Gastroesophageal sphincter (tissue), 4 donors: ENCODE data around the gene OCSTAMP. TPM values are rescaled to one million over a fixed set of nuclear protein-coding genes. Genes with fewer than 3 reads are reported as not detected.

Experiments used
- ATAC-seq: fragments of 150-250 bp; one replicate; pipeline ENCODE4 v1.9.1; 2016; ENCODE audit warnings: mild to moderate bottlenecking, moderate library complexity
- H3K27ac ChIP-seq, 4 donors: fragments of 200-600 bp; sonication (generic) in 3 of 4; 1 replicate in 3 of 4; 2 replicates in 1 of 4; pipeline ENCODE4 v1.5.1; 2016 to 2019
- H3K27me3 ChIP-seq: fragments of 200-600 bp; sonication (generic); one replicate; pipeline ENCODE4 v1.5.1; 2019
- H3K36me3 ChIP-seq, 2 donors: fragments of 200-600 bp; sonication (generic); one replicate each; pipeline ENCODE4 v1.5.1; 2019; ENCODE audit warnings: control low read depth in 1 of 2
- H3K4me1 ChIP-seq, 3 donors: fragments of 200-600 bp; sonication (generic); 1 replicate in 2 of 3; 2 replicates in 1 of 3; pipeline ENCODE4 v1.5.1; 2016 to 2019; ENCODE audit warnings: control low read depth in 2 of 3
- H3K4me3 ChIP-seq, 2 donors: fragments of 200-600 bp; sonication (generic); one replicate each; pipeline ENCODE4 v1.5.1; 2019; ENCODE audit warnings: mild to moderate bottlenecking in 1 of 2, moderate library complexity in 1 of 2
- H3K9me3 ChIP-seq, 3 donors: fragments of 200-600 bp; sonication (generic); one replicate each; pipeline ENCODE4 v1.5.1; 2017 to 2019; ENCODE audit warnings: control low read depth in 2 of 3
- CTCF ChIP-seq, 4 experiments: fragments of 200-600 bp in 2 of 4; fragments of 450-650 bp in 2 of 4; sonication (generic) in 1 of 4; IDR thresholded peaks; one replicate each; pipeline ENCODE4 v1.5.1; 2017 to 2019; ENCODE audit warnings: antibody characterized with exemption in 4 of 4, mild to moderate bottlenecking in 2 of 4, moderate library complexity in 2 of 4
- EP300 ChIP-seq: sonication (generic); formaldehyde crosslinking; IDR thresholded peaks from one replicate; pipeline ENCODE4 v1.6.1; 2017; ENCODE audit warnings: antibody characterized with exemption, mild to moderate bottlenecking
- POLR2A ChIP-seq, 2 donors: fragments of 450-650 bp; IDR thresholded peaks; one replicate each; pipeline ENCODE4 v1.6.1; 2017; ENCODE audit warnings: antibody characterized with exemption in 2 of 2, mild to moderate bottlenecking in 2 of 2, moderate library complexity in 1 of 2
- POLR2AphosphoS5 ChIP-seq: sonication (generic); formaldehyde crosslinking; IDR thresholded peaks from one replicate; pipeline ENCODE4 v1.6.1; 2017; ENCODE audit warnings: antibody characterized with exemption
- WGBS, 2 donors: methylation state at CpG; one replicate each; pipeline ENCODE4 v1.1.5; 2018; ENCODE audit warnings: low coverage in 1 of 2; 5-methylcytosine and 5-hydroxymethylcytosine counted together
- total RNA-seq, 4 donors: library from RNA; depleted of rRNA; stranded (reverse); fragments of >200 nt; gene quantifications; one replicate each; pipeline ENCODE4 v1.1.0, GENCODE V29; 2016

OCSTAMP gene
- total RNA-seq, 4 donors from 2014 or later: not detected

GRCh38 chr20:46563860-46564221 is 13.4 kb upstream of the OCSTAMP start:
- no peak overlapping the region for H3K4me3 ChIP-seq

GRCh38 chr20:46563170-46563859 is 12.9 kb upstream of the OCSTAMP start:
- Histone ChIP-seq H3K36me3 (no peaks in the 10 kb centered on the region), H3K4me1 (peaks cover 0 to 23% (median 2%) of the 10 kb centered on the region in 3 donors), H3K27ac (peak overlapping the region in 2 of 4 donors; percentile 64 to 73), H3K4me3 (peak overlapping the region in 1 of 2 donors; percentile 42), H3K9me3 (no peaks in the 10 kb centered on the region), H3K27me3 (no peaks in the 10 kb centered on the region)
- no peak for ATAC-seq
- 78 to 85% methylated on average over 2 to 12 of the region's 16 CpGs for WGBS, 2 donors
- TF ChIP-seq POLR2AphosphoS5 (no peak), EP300 (no peak), CTCF (IDR thresholded peaks at IDR 0.05) (no peak), POLR2A (IDR thresholded peaks at IDR 0.05) (no peak)

More at GRCh38 chr20:46563860-46564221, 13.4 kb upstream of the OCSTAMP start:
- Histone ChIP-seq H3K9me3 (no peaks in the 10 kb centered on the region), H3K36me3 (no peaks in the 10 kb centered on the region), H3K4me1 (peaks cover 0 to 28% (median 6%) of the 10 kb centered on the region in 3 donors), H3K27me3 (no peaks in the 10 kb centered on the region), H3K27ac (no peak overlapping the region)
- 43% methylated on average over 2 of the region's 2 CpGs; no CpG with 5 or more reads in 1 of the 2 donors for WGBS, 2 donors
- no peak for ATAC-seq
- TF ChIP-seq POLR2A (IDR thresholded peaks at IDR 0.05) (no peak), POLR2AphosphoS5 (no peak), EP300 (no peak), CTCF (IDR thresholded peaks at IDR 0.05) (no peak)

GRCh38 chr20:46562373-46563169 is 12.1 kb upstream of the OCSTAMP start:
- ATAC-seq: peak; percentile 87
- peak overlapping the region; percentile 15 to 73 (median 46) for H3K27ac ChIP-seq

GRCh38 chr20:46562009-46562372 is 11.5 kb upstream of the OCSTAMP start:
- H3K4me3 ChIP-seq: peak overlapping the region; percentile 6 to 42

More at GRCh38 chr20:46562373-46563169, 12.1 kb upstream of the OCSTAMP start:
- Histone ChIP-seq H3K9me3 (no peaks in the 10 kb centered on the region), H3K4me1 (peaks cover 0 to 17% (median 2%) of the 10 kb centered on the region in 3 donors), H3K36me3 (no peaks in the 10 kb centered on the region), H3K27me3 (no peaks in the 10 kb centered on the region), H3K4me3 (peak overlapping the region; percentile 6 to 42)
- no peak for TF ChIP-seq EP300
- no peak for TF ChIP-seq POLR2AphosphoS5
- TF ChIP-seq POLR2A (IDR thresholded peaks at IDR 0.05): no peak
- peak; percentile 81 to 93 (median 86) for TF ChIP-seq CTCF (IDR thresholded peaks at IDR 0.05)
- WGBS, 2 donors: 8% methylated on average over 8 to 9 of the region's 19 CpGs

More at GRCh38 chr20:46562009-46562372, 11.5 kb upstream of the OCSTAMP start:
- H3K27me3 ChIP-seq: no peaks in the 10 kb centered on the region
- WGBS, 2 donors: 29 to 34% methylated on average over 4 to 5 of the region's 5 CpGs
- ATAC-seq: no peak
- H3K9me3 ChIP-seq: no peaks in the 10 kb centered on the region
- no peaks in the 10 kb centered on the region for H3K36me3 ChIP-seq
- TF ChIP-seq CTCF (IDR thresholded peaks at IDR 0.05) (no peak), POLR2AphosphoS5 (no peak), EP300 (no peak), POLR2A (IDR thresholded peaks at IDR 0.05) (no peak)
- H3K27ac ChIP-seq: peak overlapping the region; percentile 15 to 73 (median 46)
- peaks cover 0 to 17% (median 2%) of the 10 kb centered on the region in 3 donors for H3K4me1 ChIP-seq
